HG02759 (cell line): ENCODE results near the gene MESP2.
A peak's percentile ranks its signal among the peaks of the same experiment; 100 is the strongest.

Source experiments
- ATAC-seq: cut with Tn5 transposase; IDR thresholded peaks from one replicate; pipeline ENCODE4 v1.9.1; 2021; ENCODE audit warnings: mild to moderate bottlenecking, moderate library complexity; ENCODE audit not compliant: unreplicated experiment

Gene MESP2

DNA sequence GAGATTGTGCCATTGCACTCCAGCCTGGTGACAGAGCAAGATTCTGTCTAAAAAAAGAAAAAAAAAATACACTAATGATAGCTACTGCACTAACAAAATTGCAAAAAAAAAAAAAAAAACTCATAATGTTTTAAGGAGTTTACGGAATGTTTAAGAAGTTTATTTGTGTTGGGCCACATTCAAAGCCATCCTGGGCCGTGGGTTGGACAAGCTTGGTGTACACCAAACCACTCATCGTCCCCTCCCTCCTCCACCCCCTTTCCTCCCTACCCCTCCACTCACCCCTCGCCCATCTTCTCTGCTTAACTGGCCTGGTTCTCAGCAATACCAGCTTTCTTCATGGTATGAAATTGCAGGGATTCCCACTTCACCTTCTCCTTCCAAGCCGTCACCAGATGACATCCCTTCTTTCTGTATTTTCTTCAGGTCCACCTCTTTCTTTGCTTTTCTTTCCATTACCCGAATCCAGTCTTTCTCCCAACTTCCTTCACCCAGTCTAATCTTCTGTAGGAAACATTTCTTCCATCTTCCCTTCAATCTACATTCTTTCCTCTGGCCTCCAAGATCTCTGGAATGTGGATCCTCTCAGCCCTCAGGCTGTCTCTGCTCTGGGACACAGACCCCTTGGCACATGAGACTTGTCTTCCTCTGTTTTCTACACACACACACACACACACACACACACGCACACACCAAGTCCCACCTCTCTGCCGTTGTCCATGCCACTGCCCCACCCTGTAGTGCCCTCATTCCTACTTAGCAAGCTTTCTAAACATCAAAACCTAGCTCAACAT, 21.6 kb upstream of the MESP2 start:
- no peak for ATAC-seq

- ATAC-seq, result no peak
Observed at GRCh38 chr15:89755701-89756100, 20.4 kb upstream of the MESP2 start.

GRCh38 chr15:89756897-89757296, 19.2 kb upstream of the MESP2 start:
- ATAC-seq, result no peak

GRCh38 chr15:89758283-89758682, 17.8 kb upstream of the MESP2 start:
- ATAC-seq, result no peak

DNA sequence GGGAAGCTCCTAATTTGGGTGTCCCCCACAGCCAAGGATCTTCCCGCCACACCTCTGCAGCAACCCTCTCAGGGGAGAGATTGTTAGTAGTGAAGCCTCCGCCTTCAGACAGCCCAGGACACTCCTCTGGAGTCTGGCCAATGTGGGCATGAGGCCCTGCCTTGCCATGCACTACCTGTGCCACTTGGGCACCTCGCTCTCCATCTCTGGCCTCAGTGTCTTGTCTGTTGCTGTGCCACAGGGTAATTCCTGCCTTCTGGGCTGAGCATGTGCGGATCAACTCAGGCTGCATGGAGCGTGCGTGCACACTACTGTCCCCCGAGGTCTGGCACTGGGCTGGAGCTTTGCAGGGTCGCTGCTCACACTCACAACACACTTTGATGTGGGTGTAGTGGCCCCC, 17.2 kb upstream of the MESP2 start:
- ATAC-seq, result no peak

GRCh38 chr15:89759835-89760234, 16.3 kb upstream of the MESP2 start:
- no peak for ATAC-seq

- peak; percentile 66 for ATAC-seq
Observed at GRCh38 chr15:89760303-89761008, 15.7 kb upstream of the MESP2 start.

- ATAC-seq, result no peak
Observed at GRCh38 chr15:89761009-89761831, 14.9 kb upstream of the MESP2 start.

- no peak for ATAC-seq
Observed at GRCh38 chr15:89761929-89762328, 14.2 kb upstream of the MESP2 start.

- no peak for ATAC-seq
Observed at GRCh38 chr15:89765694-89766093, 10.4 kb upstream of the MESP2 start.

GRCh38 chr15:89766357-89767311, 9.5 kb upstream of the MESP2 start:
- ATAC-seq, result no peak

DNA sequence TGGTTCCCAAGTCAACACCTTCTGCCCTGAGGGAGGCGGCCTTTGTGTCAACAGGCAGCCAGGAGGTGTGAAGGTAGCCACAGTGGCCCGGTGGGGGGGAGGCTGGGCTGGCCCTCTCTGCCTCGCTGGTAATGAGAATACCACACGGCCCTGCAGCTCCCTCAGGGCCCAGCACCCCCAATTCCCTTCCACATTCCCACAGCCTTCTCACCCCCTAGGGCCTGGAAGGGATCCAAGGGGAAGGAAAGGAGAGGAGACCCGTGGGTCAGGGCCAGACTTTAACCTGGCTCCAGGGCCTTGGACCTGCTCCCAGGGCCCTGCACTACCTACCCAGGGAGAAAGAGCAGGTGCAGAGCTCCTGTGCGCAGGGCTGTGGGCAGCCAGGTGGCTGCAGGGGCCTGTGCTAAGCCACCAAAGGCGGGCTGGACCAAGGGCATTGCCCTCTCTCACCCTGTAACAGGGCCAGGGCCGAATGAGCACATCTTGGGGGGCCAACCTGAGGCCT, 8.7 kb upstream of the MESP2 start:
- ATAC-seq, result no peak

DNA sequence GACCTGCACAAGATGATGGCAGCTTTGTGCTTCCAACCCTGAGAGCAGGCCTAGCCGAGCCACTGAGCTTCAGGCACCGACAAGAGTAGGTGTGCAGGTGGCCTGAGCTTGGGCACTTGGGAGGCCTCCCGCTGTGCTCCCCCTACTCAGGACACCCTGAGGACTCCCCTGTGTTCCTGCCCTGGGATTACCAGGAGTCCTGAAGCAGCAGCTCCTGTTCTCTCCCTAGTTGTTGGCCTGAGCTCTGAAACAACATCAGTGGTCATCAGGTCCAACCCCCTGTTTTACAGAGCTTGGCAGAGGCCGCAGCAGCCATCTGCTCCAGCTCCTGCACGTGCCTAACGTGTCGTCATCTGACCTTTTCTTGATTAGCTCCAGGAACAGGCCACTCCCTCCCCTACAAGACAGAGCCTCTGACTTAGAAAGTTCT, 8.0 kb upstream of the MESP2 start:
- no peak for ATAC-seq

DNA sequence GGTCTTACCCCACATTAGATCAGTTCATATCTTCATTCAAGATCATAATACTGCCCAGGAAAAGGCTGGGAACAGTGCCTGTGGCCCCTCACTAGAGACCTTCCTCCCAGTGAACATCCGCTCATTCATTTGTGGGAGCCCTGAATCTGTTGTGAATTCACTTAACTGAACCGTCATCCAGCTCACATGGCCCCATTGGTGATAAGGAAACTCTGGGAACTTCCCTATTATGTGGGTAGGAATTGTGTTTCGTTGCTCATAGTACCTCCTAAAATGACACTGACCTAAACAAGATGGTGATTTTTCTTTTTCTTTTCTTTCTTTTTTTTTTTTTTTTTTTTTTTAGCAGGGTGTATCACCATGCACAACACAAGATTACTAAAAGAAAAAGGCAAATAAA, 6.8 kb upstream of the MESP2 start:
- no peak for ATAC-seq

- no peak for ATAC-seq
Observed at GRCh38 chr15:89770041-89770440, 6.1 kb upstream of the MESP2 start.

- no peak for ATAC-seq
Observed at GRCh38 chr15:89772932-89773583, 3.1 kb upstream of the MESP2 start.

- ATAC-seq, result no peak
Observed at GRCh38 chr15:89774492-89774891, 1.6 kb upstream of the MESP2 start.

DNA sequence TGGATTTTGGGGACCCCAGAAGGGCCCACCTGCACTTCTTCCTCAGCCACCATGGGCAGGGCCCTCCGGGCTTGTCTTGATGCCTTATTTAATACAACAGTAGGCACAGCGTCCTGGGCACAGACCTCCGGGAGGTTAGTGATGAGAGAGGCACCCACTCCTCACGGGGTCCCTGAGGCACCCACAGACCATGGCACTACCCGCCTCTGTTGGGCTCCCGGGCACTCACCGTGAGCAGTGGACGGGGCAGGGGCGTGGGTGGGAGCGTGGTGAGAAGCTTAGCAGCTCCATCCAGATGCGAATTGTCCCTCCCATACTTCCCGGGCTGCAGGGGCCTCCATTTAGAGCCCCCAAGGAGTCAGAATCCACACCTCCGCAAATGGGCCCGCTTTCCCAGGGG, 317 bp upstream of the MESP2 start:
- no peak for ATAC-seq

- no peak for ATAC-seq
Observed at GRCh38 chr15:89777073-89777751, 1.1 kb downstream of the MESP2 start.
